NCI-H82 treated with DMSO at 0.1 percent for 48 hours (cell line): ENCODE measurements around the gene KAT14.
A peak's percentile ranks its signal among the peaks of the same experiment; 100 is the strongest.
"Not testable (repeated sequence)": the region's sequence is repeated elsewhere in the genome, so short reads cannot be mapped to it uniquely, and the experiment has no call there.

Experiments
- DNase-seq: peaks from one replicate; lab custom pipeline; 2025; ENCODE audit not compliant: unreplicated experiment; lab: John Stamatoyannopoulos, UW

Gene KAT14, protein sequence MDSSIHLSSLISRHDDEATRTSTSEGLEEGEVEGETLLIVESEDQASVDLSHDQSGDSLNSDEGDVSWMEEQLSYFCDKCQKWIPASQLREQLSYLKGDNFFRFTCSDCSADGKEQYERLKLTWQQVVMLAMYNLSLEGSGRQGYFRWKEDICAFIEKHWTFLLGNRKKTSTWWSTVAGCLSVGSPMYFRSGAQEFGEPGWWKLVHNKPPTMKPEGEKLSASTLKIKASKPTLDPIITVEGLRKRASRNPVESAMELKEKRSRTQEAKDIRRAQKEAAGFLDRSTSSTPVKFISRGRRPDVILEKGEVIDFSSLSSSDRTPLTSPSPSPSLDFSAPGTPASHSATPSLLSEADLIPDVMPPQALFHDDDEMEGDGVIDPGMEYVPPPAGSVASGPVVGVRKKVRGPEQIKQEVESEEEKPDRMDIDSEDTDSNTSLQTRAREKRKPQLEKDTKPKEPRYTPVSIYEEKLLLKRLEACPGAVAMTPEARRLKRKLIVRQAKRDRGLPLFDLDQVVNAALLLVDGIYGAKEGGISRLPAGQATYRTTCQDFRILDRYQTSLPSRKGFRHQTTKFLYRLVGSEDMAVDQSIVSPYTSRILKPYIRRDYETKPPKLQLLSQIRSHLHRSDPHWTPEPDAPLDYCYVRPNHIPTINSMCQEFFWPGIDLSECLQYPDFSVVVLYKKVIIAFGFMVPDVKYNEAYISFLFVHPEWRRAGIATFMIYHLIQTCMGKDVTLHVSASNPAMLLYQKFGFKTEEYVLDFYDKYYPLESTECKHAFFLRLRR

DNA sequence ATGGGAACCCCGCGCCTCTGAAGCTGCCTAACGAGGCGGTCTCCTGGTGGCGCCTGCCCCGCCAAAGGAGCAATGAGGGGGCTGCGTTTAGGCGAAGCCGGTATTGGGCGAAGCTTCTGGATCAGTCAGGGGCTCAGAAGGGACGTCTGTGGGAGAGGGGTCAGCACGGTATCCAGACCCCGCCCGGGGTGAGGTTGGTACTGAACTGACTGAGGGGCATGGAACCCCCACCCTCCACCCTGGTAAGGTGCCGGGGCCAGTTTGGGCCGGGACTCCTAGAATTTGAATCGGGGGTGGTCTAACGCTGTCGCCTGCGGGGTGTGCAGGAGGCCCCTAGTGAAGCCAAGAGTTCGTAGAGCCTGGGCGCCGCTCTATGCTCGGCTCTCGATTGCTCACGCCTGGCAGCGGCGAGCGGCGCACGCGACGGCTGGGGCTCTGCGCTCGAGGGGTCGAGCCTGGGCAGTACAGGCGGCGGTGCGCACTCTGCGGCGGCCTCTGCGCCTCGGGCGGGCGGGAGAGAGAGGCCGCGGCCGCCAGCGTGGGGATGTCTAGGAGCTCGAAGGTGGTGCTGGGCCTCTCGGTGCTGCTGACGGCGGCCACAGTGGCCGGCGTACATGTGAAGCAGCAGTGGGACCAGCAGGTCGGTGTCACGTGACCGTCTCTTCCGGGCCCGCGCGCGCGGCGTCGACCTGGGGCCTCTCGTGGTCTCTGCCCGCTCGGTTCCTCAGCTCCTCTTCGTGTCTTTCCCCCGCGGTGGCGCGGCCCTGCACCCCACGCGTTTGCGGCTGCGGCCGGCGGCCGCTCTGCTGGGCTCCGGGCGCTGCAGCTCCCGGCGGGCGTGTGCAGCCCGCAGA lies at the start of gene KAT14, which contains the start of gene PET117:
KAT14 (plus strand) TSS at position 452 of the 854 bp plus-strand sequence. CDS start 4,798 bp downstream, outside the sequence.
PET117 (plus strand) TSS at position 452 of the 854 bp plus-strand sequence; CDS start at position 545, 93 bp downstream.
- peak; percentile 64 for DNase-seq

DNA sequence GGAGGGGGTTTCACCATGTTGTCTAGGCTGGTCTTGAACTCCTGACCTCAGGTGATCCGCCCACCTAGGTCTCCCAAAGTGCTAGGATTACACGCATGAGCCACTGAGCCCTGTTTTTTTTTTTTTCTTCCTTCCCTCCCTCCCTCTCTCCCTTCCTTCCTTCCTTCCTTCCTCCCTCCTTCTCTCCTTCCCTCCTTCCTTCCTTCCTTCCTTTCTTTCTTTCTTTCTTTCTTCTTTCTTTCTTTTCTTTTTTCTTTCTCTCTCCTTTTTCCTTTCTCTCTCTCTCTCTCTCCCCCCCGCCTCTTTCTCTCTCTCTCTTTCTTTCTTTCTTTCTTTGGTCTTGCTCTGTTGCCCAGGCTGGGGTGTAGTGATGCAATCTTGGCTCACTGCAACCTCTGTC lies 49.4 kb upstream of the KAT14 start:
- DNase-seq = not testable (repeated sequence)

DNA sequence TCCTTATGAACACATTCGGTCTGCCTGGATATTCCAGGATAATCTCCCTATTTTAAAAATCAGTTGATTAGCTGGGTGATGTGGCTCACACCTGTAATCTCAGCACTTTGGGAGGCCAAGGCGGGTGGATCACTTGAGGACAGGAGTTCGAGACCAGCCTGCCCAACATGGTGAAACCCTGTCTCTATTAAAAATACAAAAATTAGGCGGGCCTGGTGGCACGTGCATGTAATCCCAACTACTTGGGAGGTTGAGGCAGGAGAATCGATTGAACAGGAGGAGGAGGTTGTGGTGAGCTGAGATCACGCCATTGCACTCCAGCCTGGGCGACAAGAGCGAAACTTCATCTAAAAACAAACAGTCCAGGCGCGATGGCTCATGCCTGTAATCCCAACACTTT lies 48.8 kb upstream of the KAT14 start:
- not testable (repeated sequence) for DNase-seq

DNA sequence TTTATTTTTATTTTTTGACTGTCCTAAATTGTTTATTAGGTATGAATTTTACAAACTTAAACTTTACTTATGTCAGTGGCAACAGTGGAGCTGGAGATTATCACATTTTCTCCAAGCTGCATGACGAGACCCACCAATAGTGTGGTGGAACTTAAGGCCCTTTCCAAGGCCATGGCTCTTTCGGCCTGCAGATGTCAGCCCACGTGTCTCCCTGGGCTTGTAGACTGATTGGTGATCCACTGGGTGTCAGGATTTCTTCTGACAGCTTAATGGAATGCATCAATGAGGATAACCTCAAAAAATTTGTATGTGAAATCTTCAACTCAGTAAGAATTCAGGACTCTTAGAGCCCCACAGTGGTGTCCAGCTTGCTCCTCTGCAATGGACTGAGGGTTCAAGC lies 47.6 kb upstream of the KAT14 start:
- no peak for DNase-seq

DNA sequence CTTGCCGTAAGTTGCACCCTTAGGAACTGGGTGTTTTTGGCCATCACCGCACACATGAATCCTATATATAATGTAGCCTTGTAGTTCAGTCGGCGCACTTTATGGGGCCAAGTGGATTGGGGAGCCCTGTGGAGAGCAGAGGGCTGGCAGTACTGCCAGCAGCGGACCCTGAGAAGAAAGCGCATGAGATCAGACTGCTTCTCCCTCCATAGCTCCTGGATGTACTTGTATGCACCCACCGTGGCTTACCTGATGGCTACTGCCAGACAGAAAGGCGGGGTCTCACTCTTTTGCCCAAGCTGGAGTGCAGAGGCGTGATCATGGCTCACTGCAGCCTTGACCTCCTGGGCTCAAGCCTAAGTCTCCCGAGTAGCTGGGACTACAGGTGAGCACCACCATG lies 47.2 kb upstream of the KAT14 start:
- no peak for DNase-seq

DNA sequence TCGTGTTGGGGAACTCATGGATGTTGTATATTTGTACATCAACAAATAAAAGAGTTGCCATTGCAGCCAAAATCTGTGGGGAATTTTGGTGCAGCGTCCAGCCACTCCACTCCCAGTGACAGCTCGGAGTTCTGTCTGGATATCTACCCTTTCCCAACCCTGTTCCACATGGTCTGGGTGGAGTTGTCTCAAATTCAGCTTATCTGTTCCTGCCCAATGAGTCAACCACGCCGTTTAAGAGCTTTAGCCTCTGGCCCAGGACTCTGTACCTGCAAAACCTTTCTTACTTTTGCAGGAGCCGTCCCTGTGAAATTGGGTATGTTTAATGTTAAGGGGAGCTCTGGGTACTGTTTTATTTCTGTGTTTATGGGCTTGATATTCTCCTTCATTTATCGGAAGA lies 46.0 kb upstream of the KAT14 start:
- DNase-seq = no peak

DNA sequence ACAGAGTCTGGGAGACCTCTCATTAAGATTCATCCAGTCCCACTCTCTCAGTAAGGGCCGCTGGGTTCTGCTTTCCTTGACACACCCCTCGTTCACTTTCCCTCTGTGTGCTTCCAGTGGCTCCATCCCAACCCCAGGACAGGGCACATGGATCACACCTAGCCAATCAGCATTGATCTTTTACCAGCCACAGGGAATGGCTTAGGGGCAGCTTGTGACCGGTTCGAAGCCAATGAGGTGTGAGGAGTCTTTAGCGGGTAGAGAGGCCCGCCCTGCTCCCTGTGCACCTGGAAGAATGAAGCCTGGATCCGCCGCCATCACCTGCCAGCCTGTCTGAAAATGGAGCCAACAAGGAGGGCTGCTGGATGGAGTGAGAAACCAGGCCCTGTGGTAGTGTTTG lies 44.8 kb upstream of the KAT14 start:
- no peak for DNase-seq

DNA sequence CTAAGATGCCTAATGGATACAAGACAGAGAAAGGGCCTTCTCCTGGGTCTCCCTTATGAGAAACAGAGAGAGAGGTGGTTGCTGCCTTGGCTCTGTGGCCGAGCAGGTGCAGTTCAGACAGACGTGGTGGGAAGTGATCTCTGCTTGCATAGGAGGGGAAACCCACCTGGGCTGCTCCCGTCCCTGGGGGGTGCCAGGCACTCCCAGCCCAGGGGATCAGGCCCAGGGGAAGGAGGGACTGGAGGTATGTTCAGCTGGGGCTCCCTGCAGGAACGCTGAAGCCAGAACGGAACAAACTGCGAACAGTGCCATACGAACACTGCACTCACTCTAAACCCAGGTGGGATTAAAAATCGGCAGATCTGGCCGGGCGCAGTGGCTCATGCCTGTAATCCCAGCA lies 44.3 kb upstream of the KAT14 start:
- no peak for DNase-seq

DNA sequence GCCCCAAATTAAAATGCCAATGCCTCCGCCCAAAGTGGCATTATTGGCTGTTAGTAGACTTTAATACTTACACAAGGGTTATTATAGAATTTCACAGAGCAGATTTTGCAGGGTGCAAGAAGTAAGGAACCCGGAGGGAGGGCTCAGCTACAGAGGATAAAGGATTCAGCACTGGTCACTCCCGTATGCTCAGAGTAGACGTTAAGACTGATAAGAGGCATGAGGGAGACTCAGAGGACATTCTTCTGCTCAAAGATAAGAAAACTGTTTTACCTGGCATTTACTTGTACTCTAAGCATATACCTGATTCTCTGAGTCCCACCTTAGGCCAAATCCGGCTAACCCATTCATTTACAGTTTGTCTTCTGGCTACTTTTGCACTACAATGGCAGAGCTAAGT lies 43.5 kb upstream of the KAT14 start:
- no peak for DNase-seq

DNA sequence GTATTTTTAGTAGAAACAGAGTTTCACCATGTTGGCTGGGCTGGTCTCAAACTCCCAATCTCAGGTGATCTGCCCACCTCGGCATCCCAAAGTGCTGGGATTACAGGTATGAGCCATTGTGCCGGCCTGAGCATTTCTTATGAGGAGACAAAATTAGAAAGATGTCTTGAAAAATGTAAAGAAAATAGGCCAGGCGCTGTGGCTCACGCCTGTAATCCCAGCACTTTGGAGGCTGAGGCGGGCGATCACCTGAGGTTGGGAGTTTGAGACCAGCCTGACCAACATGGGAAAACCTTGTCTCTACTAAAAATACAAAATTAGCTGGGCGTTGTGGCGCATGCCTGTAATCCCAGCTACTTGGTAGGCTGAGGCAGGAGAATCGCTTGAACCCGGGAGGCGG lies 37.1 kb upstream of the KAT14 start:
- not testable (repeated sequence) for DNase-seq

DNA sequence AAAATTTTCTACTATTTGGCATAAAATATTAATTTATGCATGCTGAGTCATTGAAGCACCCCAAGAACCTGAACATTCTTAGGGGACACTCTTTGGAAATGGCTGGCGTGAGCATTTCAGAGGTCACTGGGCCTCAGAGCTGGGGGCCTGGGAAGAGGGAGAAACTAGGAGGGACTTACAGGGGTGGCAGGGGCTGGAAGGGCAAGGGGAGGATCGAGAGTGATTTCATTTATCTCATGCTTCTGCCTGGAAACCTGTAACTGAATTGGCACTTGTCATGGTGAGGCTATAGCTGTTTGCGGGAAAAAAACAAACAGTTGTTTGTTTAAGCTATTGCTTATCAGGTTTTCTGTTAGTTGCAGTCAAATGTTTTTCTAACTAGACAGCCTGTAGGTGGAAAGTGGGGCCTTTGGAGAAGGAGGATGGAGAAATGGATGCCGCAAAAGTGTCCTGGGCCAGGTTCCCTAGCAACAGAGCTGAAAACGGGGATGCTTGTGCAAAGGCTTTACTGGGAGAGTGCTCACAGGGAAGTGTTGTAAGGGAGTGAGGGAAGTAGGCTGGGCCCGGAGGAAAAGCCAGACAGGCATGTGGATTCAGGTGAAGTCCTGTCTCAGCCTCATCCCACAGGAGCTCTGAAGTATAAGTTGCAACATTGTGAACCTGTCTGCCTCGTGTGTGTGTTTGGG lies 36.4 kb upstream of the KAT14 start:
- DNase-seq = no peak

DNA sequence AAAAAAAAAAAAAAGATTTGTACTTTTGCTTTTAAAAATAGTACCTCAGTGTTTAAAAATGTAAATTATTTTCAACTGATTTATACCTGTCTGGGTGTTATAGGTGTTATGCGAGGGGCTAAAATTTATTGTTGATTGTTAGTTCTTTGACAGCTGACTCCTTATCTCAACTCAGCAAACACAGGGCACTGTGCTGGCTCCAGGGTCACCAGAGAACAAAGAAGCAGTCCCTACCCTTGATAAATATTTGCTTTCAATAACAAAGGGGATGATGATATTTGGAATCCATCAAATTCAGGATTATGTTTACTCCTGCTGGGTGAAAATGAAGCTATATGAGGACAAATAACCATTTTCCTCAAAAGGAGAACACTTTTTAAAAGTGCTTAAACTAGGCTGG lies 34.2 kb upstream of the KAT14 start:
- no peak for DNase-seq

DNA sequence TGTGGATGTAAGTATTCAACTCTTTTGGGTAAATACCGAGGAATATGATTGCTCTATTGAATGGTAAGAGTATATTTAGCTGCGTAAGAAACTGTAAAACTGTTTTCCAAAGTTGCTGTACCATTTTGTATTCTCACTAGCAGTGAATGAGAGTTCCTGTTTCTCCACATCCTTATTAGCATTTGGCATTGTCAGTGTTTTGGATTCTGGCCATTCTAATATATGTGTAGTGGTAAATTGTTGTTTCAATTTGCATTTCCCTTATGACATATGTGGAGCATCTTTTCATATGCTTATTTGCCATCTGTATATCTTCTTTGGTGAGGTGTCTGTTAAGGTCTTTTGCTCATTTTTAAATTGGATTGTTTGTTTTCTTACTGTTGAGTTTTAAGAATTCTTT lies 29.3 kb upstream of the KAT14 start:
- no peak for DNase-seq

DNA sequence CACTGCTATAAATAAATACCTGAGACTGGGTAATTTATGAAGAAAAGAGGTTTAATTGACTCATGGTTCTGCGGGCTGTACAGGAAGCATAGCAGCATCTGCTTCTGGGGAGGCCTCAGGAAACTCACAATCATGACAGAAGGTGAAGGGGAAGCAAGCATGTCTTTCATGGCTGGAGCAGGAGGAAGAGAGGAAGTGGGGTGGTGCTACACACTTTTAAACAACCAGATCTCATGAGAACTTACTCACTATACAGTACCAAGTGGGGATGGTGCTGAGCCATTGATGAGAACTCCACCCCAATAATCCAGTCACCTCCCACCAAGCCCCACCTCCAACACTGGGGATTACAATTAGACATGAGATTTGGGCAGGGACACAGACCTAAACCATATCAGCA lies 9.1 kb upstream of the KAT14 start:
- DNase-seq = not testable (repeated sequence)

DNA sequence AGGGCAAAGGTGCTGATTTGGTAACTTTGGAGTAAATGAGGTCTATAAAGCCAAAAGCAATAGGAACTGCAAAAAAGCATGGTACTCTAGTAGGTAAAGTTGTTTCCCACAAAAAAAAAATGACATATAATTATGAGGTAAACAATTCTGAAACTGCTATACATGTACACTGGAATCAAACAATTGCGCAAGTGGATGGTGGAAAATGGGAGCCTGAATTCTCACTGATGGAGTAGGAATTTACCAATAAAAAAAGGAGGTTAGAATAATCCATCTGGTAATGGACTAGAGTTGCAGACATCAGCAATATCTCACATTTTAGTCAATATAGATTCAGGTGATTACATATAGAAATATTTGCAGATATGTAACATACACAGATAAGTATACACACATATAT lies 5.0 kb upstream of the KAT14 start:
- no peak for DNase-seq

DNA sequence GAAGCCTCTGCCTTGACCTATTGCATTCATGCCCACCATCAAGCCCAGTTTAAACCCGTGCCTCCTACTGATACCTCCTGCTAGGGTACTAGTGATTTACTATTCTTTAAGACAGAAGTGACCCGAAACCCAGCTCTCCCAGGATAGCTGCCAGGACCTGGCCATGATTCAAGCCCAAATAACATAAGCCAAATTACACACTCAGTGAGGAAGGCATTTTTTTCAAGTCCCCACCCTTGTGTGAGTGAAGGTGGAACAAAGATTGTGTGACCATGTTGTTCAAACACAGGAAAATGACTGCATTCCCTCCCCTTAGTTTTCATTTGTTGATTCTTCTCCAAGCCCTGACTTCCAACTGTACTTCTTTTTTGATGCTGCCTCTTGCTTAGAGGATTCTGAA lies 3.7 kb upstream of the KAT14 start:
- DNase-seq = no peak

DNA sequence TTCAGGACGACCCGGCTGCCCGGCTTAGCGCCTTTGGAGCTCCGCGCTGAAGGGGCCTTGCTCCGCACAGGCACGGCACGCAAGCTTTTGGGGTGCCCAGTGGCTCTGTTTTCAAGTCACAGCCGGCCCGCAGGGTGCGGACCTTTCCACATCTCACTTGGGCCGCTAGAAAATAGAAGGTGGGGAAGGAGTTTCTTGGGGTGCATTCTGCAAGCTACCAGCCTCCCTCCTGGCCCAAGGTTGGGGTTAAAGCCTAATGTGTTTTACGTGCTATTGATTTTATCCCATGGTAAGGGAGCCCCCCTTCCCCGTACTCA lies 561 bp downstream of the KAT14 start:
- DNase-seq = no peak

DNA sequence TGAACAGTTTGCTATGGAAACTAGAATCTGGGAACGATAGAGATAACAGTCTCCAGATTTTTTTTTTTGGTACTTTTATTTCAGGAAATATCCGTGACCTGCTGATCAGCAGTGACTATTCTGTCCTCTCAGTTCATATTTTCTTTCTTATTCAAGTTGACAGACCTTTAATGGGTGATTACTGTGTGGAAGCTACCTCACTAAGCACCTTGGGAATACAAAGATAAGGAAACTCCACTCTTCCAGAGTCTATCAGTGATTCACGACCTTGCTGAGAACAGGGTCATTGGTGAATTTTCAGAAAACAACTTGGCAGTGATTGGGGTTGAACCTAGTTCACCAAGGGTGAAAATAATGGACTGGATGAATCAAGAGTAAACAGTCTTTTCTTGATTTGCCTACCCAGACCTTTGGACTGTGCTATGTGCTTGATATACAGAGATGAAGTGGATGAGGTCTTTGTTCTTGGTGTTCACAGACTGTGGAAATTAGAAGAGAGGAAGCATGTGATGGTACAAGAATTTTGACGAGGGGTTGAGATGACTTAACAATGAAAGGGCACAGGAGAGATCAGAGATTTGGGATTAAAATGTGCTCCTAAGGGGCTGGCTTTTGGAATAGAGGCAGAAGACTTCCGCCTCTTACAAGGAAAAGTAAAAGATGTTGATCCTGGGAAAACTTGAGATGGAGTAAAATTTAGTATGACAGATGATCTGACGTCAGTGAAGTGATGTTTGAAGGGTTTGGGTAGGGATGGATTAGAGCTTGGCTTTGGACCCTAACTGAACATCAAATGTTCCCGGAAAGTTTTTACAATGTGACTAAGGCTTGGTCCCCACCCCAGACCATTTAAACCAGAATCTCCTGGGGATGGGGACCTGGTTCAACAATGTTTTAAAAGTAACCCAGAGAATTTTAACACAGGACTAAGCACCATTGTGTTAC lies 1.2 kb downstream of the KAT14 start:
- no peak for DNase-seq

DNA sequence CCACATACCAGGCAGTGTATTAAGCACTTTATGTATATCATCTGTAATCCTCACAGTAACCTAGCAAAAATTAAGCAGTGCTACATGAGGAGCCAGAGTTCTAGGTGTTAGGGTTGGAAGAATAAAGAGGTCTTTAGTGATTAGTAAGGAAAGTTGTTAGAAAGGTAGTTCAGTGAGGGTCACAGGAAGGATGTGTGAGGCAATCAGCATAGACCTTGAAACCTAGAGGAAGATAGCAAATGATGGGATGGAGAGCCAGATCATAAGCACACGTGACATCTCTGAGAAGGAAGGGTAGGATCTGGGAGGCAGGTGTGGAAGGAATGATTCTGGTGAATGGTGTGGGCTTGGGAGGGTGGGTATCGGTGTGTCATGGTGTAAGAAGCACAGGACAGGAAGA lies 2.2 kb downstream of the KAT14 start:
- DNase-seq = no peak
